ENCODE measurements around the gene PLA2G15. TPM values are rescaled to one million over a fixed set of nuclear protein-coding genes. Genes with fewer than 3 reads are reported as not detected.
A peak's percentile ranks its signal among the peaks of the same experiment; 100 is the strongest.

The PLA2G15 gene
- polyA plus RNA-seq, 1 experiment, result 15.7 TPM

DNA sequence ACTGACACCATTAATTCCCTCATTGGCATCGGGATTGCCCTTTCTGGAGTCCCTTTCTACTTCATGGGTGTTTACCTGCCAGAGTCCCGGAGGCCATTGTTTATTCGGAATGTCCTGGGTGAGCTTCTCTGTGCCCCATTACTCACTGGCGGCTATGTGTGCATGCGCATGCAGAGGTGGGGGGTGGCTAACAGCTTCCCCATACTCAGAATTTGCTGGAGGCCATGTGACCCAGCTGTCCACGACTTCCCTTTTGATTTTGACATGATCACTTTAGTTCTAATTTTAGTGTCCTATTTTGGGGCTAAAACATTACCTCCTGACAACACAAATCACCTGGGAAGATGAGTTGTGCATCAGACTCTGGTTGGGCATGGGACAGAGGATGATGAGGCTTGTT lies 51.5 kb downstream of the PLA2G15 start:
- Histone ChIP-seq H3K27me3 (ENCODE audit: control insufficient read depth, insufficient read depth, low read length) (no peaks in the 10 kb centered on the region), H3K27ac (ENCODE audit: low read depth, low read length) (no peak overlapping the region), H3K9me3 (ENCODE audit: control insufficient read depth, insufficient read depth, low read length) (no peaks in the 10 kb centered on the region), H3K4me3 (ENCODE audit: low read depth, low read length) (no peak overlapping the region)
- POLR2A ChIA-PET, result interaction anchor here (1.2 to 1.4 kb wide), 2 partner anchors 11 to 14 kb away, joined by 3 to 4 read pairs; partner anchors contain the start of genes PRMT7 and SLC7A6OS
- TF ChIP-seq, protein P1, sequence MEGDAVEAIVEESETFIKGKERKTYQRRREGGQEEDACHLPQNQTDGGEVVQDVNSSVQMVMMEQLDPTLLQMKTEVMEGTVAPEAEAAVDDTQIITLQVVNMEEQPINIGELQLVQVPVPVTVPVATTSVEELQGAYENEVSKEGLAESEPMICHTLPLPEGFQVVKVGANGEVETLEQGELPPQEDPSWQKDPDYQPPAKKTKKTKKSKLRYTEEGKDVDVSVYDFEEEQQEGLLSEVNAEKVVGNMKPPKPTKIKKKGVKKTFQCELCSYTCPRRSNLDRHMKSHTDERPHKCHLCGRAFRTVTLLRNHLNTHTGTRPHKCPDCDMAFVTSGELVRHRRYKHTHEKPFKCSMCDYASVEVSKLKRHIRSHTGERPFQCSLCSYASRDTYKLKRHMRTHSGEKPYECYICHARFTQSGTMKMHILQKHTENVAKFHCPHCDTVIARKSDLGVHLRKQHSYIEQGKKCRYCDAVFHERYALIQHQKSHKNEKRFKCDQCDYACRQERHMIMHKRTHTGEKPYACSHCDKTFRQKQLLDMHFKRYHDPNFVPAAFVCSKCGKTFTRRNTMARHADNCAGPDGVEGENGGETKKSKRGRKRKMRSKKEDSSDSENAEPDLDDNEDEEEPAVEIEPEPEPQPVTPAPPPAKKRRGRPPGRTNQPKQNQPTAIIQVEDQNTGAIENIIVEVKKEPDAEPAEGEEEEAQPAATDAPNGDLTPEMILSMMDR (IDR thresholded peaks at IDR 0.05; ENCODE audit: low read depth, low read length), result no peak
- CTCF ChIA-PET, result interaction anchor here (0.8 to 1.5 kb wide), 2 partner anchors 34 to 35 kb away, joined by 4 to 7 read pairs; no protein-coding TSS in a partner anchor
- DNase-seq (ENCODE audit: low read depth, low spot score), result no peak

DNA sequence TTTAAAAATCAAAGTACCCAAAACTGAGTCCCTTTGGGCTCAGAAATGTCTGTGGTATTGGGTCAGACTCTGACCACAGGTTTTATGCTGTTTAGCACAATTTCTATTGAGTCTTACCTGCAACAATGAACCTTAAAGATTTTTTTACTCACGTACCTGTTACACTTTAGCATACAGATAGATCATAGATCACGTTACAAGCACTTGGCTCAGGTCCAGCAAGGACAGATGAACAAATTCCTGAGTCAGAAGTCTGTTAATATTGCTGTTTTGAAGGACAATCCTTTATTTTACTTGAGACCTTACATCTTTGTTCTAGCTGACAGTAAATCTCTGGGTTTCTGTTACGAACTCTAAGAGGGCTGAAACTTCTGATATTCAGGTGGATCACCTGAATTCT lies 52.7 kb downstream of the PLA2G15 start:
- DNase-seq (ENCODE audit: low read depth, low spot score), result no peak
- TF ChIP-seq, protein P1 (IDR thresholded peaks at IDR 0.05; ENCODE audit: low read depth, low read length), result no peak

DNA sequence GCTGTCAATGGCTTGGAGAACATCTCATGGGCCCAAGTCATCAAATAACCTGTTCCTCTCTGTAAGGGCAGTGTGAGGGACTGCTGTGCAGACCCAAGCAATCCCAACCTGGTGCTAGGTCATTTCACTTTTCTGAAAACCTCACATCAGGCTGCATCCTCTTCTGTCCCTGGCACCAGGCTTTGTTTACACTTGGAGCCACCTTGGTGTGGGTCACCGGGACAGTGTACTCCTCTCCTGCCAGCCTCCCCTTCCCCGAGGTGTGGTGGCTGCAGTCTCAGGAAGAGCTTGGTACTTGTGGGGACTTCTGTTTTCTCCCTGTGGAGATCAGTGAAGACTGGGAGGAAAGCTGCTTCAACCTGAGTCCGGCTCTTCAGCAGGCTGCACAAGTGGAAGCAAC lies 53.1 kb downstream of the PLA2G15 start:
- H3K4me3 ChIP-seq (ENCODE audit: low read depth, low read length), result no peak overlapping the region
- no peak overlapping the region for H3K27ac ChIP-seq (ENCODE audit: low read depth, low read length)
- no peaks in the 10 kb centered on the region for H3K9me3 ChIP-seq (ENCODE audit: control insufficient read depth, insufficient read depth, low read length)
- CTCF ChIA-PET, result no interaction called here
- no peaks in the 10 kb centered on the region for H3K27me3 ChIP-seq (ENCODE audit: control insufficient read depth, insufficient read depth, low read length)
- POLR2A ChIA-PET, result no interaction called here
- TF ChIP-seq, protein P1 (IDR thresholded peaks at IDR 0.05; ENCODE audit: low read depth, low read length), result no peak
- no peak for DNase-seq (ENCODE audit: low read depth, low spot score)

More for the DNA sequence above, 52.7 kb downstream of the PLA2G15 start:
- CTCF ChIA-PET, result no interaction called here
- no peak overlapping the region for H3K4me3 ChIP-seq (ENCODE audit: low read depth, low read length)
- H3K27me3 ChIP-seq (ENCODE audit: control insufficient read depth, insufficient read depth, low read length), result no peaks in the 10 kb centered on the region
- H3K27ac ChIP-seq (ENCODE audit: low read depth, low read length), result no peak overlapping the region
- POLR2A ChIA-PET, result no interaction called here
- H3K9me3 ChIP-seq (ENCODE audit: control insufficient read depth, insufficient read depth, low read length), result no peaks in the 10 kb centered on the region

DNA sequence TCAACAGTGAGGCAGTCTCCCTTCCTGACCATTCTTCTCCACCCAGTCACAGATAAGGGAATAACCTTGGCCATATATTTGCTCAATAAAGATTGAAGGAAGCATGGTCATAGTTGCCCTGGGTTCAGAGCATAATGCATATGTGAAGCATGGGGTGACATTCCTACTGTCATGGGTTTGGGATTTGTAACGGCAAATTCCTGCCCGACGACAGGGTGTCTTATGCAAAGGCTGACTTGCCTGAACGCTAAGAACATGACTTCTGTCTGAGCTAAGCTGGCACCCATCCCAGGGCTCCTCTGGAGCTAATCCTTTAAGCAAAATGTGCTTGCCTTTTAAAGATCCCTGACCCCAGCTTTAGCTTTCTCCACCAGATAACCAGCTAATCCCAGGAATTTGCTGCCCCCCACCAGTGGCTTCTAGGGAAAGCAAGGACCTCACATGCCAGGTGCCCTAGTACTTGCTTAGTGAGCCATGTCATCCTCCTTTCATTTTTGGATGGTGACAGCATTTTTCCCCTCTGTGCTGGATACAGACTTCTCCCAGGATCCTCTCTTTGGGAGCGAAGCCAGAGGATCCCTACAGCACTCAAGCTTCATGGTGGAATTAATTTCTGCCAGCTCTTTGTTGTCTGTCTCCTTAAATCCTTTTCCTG lies 53.9 kb downstream of the PLA2G15 start:
- DNase-seq (ENCODE audit: low read depth, low spot score), result no peak
- no peaks in the 10 kb centered on the region for H3K9me3 ChIP-seq (ENCODE audit: control insufficient read depth, insufficient read depth, low read length)
- CTCF ChIA-PET, result interaction anchor here (0.8 to 1.7 kb wide), 3 partner anchors 29 to 37 kb away, joined by 6 to 9 read pairs (median 7); partner anchors contain the start of gene SLC7A6
- TF ChIP-seq, protein P1 (IDR thresholded peaks at IDR 0.05; ENCODE audit: low read depth, low read length), result no peak
- no peak overlapping the region for H3K4me3 ChIP-seq (ENCODE audit: low read depth, low read length)
- peak overlapping the region; percentile 21 for H3K27ac ChIP-seq (ENCODE audit: low read depth, low read length)
- POLR2A ChIA-PET, result interaction anchor here (2.3 kb wide), 1 partner anchor 12 kb away, joined by 10 read pairs; the partner anchor contains the start of genes PRMT7 and SLC7A6OS
- H3K27me3 ChIP-seq (ENCODE audit: control insufficient read depth, insufficient read depth, low read length), result no peaks in the 10 kb centered on the region
